ENCODE results near the gene CCDC167. TPM values are rescaled to one million over a fixed set of nuclear protein-coding genes. Genes with fewer than 3 reads are reported as not detected.
"Not testable (repeated sequence)": the region's sequence is repeated elsewhere in the genome, so short reads cannot be mapped to it uniquely, and the experiment has no call there.

CCDC167 gene
- total and polyA plus RNA-seq, 7 donors, result 11.5 to 50.8 (median 15.7) TPM

DNA sequence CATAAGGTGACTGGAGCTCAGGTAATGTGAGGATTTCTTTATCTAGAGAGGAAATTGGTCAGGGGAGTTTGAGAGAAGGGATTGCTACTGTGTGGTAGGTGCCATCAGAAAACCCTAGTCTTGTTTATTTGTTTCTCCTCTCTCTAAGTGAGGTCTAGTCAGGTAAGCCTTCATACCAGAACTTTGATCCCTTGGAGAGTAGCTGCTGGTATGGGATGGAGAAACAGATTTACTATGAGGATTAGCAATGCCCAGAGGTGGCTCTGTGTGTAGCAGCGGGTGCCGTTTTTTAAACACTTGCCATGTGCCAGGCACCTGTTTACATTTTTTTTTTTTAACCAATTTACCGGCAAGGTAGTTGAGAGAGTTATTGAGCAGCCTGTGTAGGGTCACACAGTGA lies 47.2 kb downstream of the CCDC167 start:
- H3K27me3 ChIP-seq (ENCODE audit: insufficient read depth in 3 of 3, low read length in 2 of 3), result no peaks in the 10 kb centered on the region
- no peaks in the 10 kb centered on the region for H3K4me1 ChIP-seq
- DNase-seq, result no peak
- ATAC-seq, result no peak
- no peak overlapping the region for H3K27ac ChIP-seq
- H3K9me3 ChIP-seq, result no peaks in the 10 kb centered on the region
- peaks cover 19 to 94% of the 10 kb centered on the region in 2 donors for H3K36me3 ChIP-seq (ENCODE audit: insufficient read depth in 1 of 2, low read depth in 1 of 2)
- intact Hi-C loops (cut with DNase I), result no loop called here
- no peak overlapping the region for H3K4me3 ChIP-seq
- 54 to 70% (median 68%) methylated on average over 3 of the region's 3 CpGs for WGBS, 3 donors
- no peak for TF ChIP-seq CTCF (IDR thresholded peaks at IDR 0.05)

DNA sequence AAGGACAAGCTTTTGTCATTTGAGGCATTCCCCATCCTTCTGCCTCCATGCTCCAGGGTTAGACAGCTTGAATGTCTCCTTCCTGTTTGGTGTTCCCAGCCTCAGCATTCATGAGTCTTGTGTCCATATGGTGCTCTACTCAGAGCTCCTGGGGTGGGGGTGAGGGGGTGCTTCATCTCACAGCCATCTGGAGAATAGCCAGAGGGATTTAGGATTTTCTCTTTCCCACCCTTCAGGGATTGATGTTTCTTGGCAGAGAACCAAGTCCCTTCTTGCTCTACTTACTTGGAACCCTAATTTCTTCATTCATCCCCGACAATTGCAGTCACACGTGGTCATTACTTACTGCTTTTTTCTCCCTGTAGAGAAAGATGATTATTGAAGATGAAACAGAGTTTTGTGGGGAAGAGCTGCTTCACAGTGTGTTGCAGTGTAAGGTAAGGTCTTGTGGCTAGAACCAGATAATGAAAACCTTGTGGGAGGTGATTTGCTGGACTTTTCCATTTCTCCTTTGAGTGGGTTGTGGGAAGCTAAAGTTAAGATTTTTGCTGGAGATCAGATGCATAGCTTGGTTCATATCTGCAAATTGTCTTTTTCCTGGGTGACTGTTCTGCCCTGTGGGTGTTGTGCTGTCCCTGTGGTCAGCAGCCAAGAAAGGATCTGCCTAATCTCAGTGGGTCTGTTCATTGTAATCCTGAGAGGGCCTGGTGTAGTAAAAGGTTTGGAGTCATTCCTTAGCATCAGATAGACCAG lies 48.1 kb downstream of the CCDC167 start:
- H3K27ac ChIP-seq, result no peak overlapping the region
- ATAC-seq, result no peak
- 45 to 50% (median 47%) methylated on average over 2 of the region's 2 CpGs for WGBS, 3 donors

DNA sequence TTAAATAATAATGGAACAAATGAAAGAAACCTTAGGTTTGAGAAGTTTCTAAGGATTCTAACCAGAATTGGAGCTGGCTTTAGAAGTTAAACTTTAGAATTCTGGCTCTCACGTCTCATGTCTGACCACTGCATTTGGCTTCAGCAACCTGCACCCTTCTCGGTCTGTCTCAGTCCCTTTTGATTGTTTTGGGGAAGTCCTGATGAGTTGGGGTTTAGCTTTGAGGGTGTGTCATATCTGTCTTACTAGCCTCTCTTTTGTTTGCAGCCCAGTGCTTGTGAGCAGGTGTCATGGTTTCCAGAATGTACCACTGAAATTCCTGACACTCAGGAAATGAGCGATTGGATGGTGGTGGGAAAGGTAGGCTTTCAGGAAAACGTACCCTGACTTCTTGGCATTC lies 49.7 kb downstream of the CCDC167 start:
- H3K9me3 ChIP-seq, result no peaks in the 10 kb centered on the region
- WGBS, 3 donors, result 83 to 95% (median 87%) methylated on average over 4 of the region's 4 CpGs
- DNase-seq, result no peak

More for the DNA sequence above, 48.1 kb downstream of the CCDC167 start:
- Histone ChIP-seq H3K36me3 (ENCODE audit: insufficient read depth in 1 of 2, low read depth in 1 of 2) (peaks cover 21 to 100% of the 10 kb centered on the region in 2 donors), H3K27me3 (ENCODE audit: insufficient read depth in 3 of 3, low read length in 2 of 3) (no peaks in the 10 kb centered on the region), H3K9me3 (no peaks in the 10 kb centered on the region), H3K4me3 (no peak overlapping the region), H3K4me1 (no peaks in the 10 kb centered on the region)
- no peak for TF ChIP-seq CTCF (IDR thresholded peaks at IDR 0.05)
- no peak for DNase-seq
- intact Hi-C loops (cut with DNase I), result no loop called here

DNA sequence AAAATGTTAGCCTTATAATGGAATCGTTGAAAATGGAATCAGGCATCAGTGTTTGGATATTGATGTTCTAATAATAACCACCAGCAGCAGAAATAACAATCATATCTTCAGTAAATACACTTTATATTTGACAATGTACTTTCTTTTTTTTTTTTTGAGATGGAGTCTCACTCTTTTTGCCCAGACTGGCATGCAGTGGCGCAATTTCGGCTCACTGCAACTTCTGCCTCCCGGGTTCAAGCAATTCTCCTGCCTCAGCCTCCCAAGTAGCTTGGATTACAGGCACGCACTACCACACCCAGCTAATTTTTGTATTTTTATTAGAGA lies 56.5 kb downstream of the CCDC167 start:
- H3K9me3 ChIP-seq; intact Hi-C loops (cut with DNase I); ATAC-seq; H3K4me1 ChIP-seq; DNase-seq; H3K27ac ChIP-seq; H3K27me3 ChIP-seq (ENCODE audit: insufficient read depth in 3 of 3, low read length in 2 of 3): not testable (repeated sequence)
- Histone ChIP-seq H3K36me3 (ENCODE audit: insufficient read depth in 1 of 2, low read depth in 1 of 2) (peaks cover 16 to 78% of the 10 kb centered on the region in 2 donors), H3K4me3 (peak overlapping the region; percentile 32)
- 80 to 87% (median 82%) methylated on average over 5 of the region's 5 CpGs for WGBS, 3 donors

More for the DNA sequence above, 49.7 kb downstream of the CCDC167 start:
- no peak for ATAC-seq
- H3K4me3 ChIP-seq, result no peak overlapping the region
- H3K36me3 ChIP-seq (ENCODE audit: insufficient read depth in 1 of 2, low read depth in 1 of 2), result peaks cover 24 to 100% of the 10 kb centered on the region in 2 donors
- no peaks in the 10 kb centered on the region for H3K4me1 ChIP-seq
- TF ChIP-seq CTCF (IDR thresholded peaks at IDR 0.05), result no peak
- no peak overlapping the region for H3K27ac ChIP-seq
- intact Hi-C loops (cut with DNase I), result no loop called here
- no peaks in the 10 kb centered on the region for H3K27me3 ChIP-seq (ENCODE audit: insufficient read depth in 3 of 3, low read length in 2 of 3)

DNA sequence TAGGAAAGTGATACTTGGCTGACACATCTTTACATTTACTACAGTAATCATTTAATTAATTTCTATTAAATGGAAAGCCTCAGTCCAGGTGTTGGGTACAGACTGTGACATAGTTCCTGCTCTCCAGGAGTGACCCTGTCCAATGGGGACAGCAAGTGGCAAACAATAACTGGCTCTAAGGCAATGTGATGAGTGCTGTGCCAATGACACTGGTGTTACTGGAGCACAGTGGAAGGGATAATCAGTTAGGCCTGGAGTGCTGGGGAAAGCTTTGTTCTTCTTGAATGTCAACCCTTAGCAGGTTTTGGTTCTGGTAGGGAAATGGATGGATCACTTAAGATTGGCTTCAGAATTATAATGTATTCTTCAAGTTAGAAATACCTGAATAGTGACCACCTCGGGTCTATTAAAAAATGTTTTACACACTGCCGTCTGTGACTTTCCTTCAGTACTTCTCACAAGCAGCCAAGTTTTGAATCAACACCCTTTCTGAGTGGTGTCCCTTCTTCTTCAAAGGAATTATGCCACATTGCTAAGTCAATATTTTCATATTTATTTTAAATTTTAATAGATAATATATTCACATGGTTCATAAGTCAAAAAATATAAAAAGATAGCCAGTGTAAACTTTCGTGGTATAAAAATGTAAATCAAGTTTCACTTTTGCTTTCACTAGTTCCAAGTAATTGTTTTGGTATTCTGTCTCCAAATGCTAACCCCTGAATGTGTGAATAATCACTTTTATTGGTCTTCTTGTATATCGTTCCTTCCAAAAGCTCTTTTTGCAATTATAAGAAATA lies 57.1 kb downstream of the CCDC167 start:
- no peaks in the 10 kb centered on the region for H3K27me3 ChIP-seq (ENCODE audit: insufficient read depth in 3 of 3, low read length in 2 of 3)
- DNase-seq (no peak), ATAC-seq (peak in 1 of 4 donors; percentile 29)
- no peaks in the 10 kb centered on the region for H3K4me1 ChIP-seq
- peaks cover 19 to 78% of the 10 kb centered on the region in 2 donors for H3K36me3 ChIP-seq (ENCODE audit: insufficient read depth in 1 of 2, low read depth in 1 of 2)
- peak overlapping the region; percentile 32 for H3K4me3 ChIP-seq
- H3K9me3 ChIP-seq, result no peaks in the 10 kb centered on the region
- TF ChIP-seq CTCF (IDR thresholded peaks at IDR 0.05), result no peak
- peak overlapping the region; percentile 17 for H3K27ac ChIP-seq
- WGBS, 3 donors, result 39 to 54% (median 42%) methylated on average over 4 of the region's 4 CpGs
- intact Hi-C loops (cut with DNase I), result no loop called here
